GM19397 (cell line): ENCODE measurements around the gene EXOC1.
A peak's percentile ranks its signal among the peaks of the same experiment; 100 is the strongest.

Experiments used
- ATAC-seq: cut with Tn5 transposase; IDR thresholded peaks from one replicate; pipeline ENCODE4 v1.9.1; 2021; ENCODE audit warnings: mild to moderate bottlenecking, moderate library complexity; ENCODE audit not compliant: unreplicated experiment

The EXOC1 gene

GRCh38 chr4:55948726-55949481 lies 95.5 kb downstream of the EXOC1 start, which contains the start of gene CEP135:
Gene CEP135 (plus strand): TSS chr4:55948945. CDS start chr4:55952131, 3,186 bp downstream.
- peak; percentile 81 for ATAC-seq

DNA sequence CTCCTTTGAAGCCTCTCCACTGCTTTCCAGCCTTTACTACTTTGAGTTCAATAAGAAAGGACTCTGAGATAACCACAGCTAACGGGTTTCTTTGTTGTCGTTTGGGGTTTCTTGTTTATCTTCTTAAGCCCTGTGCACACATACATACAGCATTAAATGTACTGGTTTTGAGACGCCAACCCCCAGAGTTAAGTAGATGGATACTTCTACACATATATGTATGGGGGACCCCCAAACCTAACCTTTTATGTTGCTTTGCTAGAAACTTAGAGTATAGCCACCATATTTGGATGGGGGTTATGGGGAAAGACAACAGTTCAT lies 96.0 kb downstream of the EXOC1 start:
- ATAC-seq = no peak

- no peak for ATAC-seq
These were observed 97.9 kb downstream of the EXOC1 start for GRCh38 chr4:55951191-55951922.
